Measurements from ENCODE around the gene TRIM44.

Gene TRIM44

GRCh38 chr11:35622070-35622469 lies 40.5 kb upstream of the TRIM44 start:
- no peak overlapping the region for H3K4me3 ChIP-seq (ENCODE audit: low read length)
- peaks cover 2% of the 10 kb centered on the region for H3K27me3 ChIP-seq (ENCODE audit: control insufficient read depth, insufficient read depth, low read length)
- no peak overlapping the region for H3K27ac ChIP-seq (ENCODE audit: low read depth, low read length)
- H3K4me1 ChIP-seq (ENCODE audit: control insufficient read depth, insufficient read depth, low read length) = peaks cover 8% of the 10 kb centered on the region
- no peaks in the 10 kb centered on the region for H3K36me3 ChIP-seq (ENCODE audit: control insufficient read depth, insufficient read depth, low read length)
- H3K9ac ChIP-seq (ENCODE audit: low read length) = no peak overlapping the region

GRCh38 chr11:35623621-35624168 lies 38.9 kb upstream of the TRIM44 start:
- H3K4me1 ChIP-seq (ENCODE audit: control insufficient read depth, insufficient read depth, low read length) = peaks cover 4% of the 10 kb centered on the region
- no peaks in the 10 kb centered on the region for H3K36me3 ChIP-seq (ENCODE audit: control insufficient read depth, insufficient read depth, low read length)
- no peak overlapping the region for H3K4me3 ChIP-seq (ENCODE audit: low read length)
- no peak overlapping the region for H3K27ac ChIP-seq (ENCODE audit: low read depth, low read length)
- no peak overlapping the region for H3K9ac ChIP-seq (ENCODE audit: low read length)
- peaks cover 2% of the 10 kb centered on the region for H3K27me3 ChIP-seq (ENCODE audit: control insufficient read depth, insufficient read depth, low read length)

GRCh38 chr11:35624316-35624715 lies 38.3 kb upstream of the TRIM44 start:
- Histone ChIP-seq H3K4me3 (ENCODE audit: low read length) (no peak overlapping the region), H3K4me1 (ENCODE audit: control insufficient read depth, insufficient read depth, low read length) (peaks cover under 1% of the 10 kb centered on the region), H3K9ac (ENCODE audit: low read length) (no peak overlapping the region), H3K27me3 (ENCODE audit: control insufficient read depth, insufficient read depth, low read length) (peaks cover 2% of the 10 kb centered on the region), H3K36me3 (ENCODE audit: control insufficient read depth, insufficient read depth, low read length) (no peaks in the 10 kb centered on the region), H3K27ac (ENCODE audit: low read depth, low read length) (no peak overlapping the region)

- no peaks in the 10 kb centered on the region for H3K36me3 ChIP-seq (ENCODE audit: control insufficient read depth, insufficient read depth, low read length)
- no peak overlapping the region for H3K4me3 ChIP-seq (ENCODE audit: low read length)
- peaks cover 1% of the 10 kb centered on the region for H3K27me3 ChIP-seq (ENCODE audit: control insufficient read depth, insufficient read depth, low read length)
- no peaks in the 10 kb centered on the region for H3K4me1 ChIP-seq (ENCODE audit: control insufficient read depth, insufficient read depth, low read length)
- H3K9ac ChIP-seq (ENCODE audit: low read length) = no peak overlapping the region
- no peak overlapping the region for H3K27ac ChIP-seq (ENCODE audit: low read depth, low read length)
Measured at GRCh38 chr11:35624781-35625180, 37.8 kb upstream of the TRIM44 start.

GRCh38 chr11:35626501-35626900 lies 36.1 kb upstream of the TRIM44 start:
- no peak overlapping the region for H3K9ac ChIP-seq (ENCODE audit: low read length)
- H3K4me3 ChIP-seq (ENCODE audit: low read length) = no peak overlapping the region
- H3K27me3 ChIP-seq (ENCODE audit: control insufficient read depth, insufficient read depth, low read length) = no peaks in the 10 kb centered on the region
- H3K4me1 ChIP-seq (ENCODE audit: control insufficient read depth, insufficient read depth, low read length) = no peaks in the 10 kb centered on the region
- H3K36me3 ChIP-seq (ENCODE audit: control insufficient read depth, insufficient read depth, low read length) = no peaks in the 10 kb centered on the region
- no peak overlapping the region for H3K27ac ChIP-seq (ENCODE audit: low read depth, low read length)

- H3K36me3 ChIP-seq (ENCODE audit: control insufficient read depth, insufficient read depth, low read length) = no peaks in the 10 kb centered on the region
- no peak overlapping the region for H3K9ac ChIP-seq (ENCODE audit: low read length)
- H3K27ac ChIP-seq (ENCODE audit: low read depth, low read length) = no peak overlapping the region
- no peak overlapping the region for H3K4me3 ChIP-seq (ENCODE audit: low read length)
- no peaks in the 10 kb centered on the region for H3K4me1 ChIP-seq (ENCODE audit: control insufficient read depth, insufficient read depth, low read length)
- H3K27me3 ChIP-seq (ENCODE audit: control insufficient read depth, insufficient read depth, low read length) = no peaks in the 10 kb centered on the region
Measured at GRCh38 chr11:35629511-35629910, 33.1 kb upstream of the TRIM44 start.

- Histone ChIP-seq H3K27ac (ENCODE audit: low read depth, low read length) (no peak overlapping the region), H3K27me3 (ENCODE audit: control insufficient read depth, insufficient read depth, low read length) (no peaks in the 10 kb centered on the region), H3K4me3 (ENCODE audit: low read length) (no peak overlapping the region), H3K36me3 (ENCODE audit: control insufficient read depth, insufficient read depth, low read length) (no peaks in the 10 kb centered on the region), H3K4me1 (ENCODE audit: control insufficient read depth, insufficient read depth, low read length) (no peaks in the 10 kb centered on the region), H3K9ac (ENCODE audit: low read length) (no peak overlapping the region)
Measured at GRCh38 chr11:35629914-35630313, 32.7 kb upstream of the TRIM44 start.

- no peak overlapping the region for H3K9ac ChIP-seq (ENCODE audit: low read length)
- no peaks in the 10 kb centered on the region for H3K36me3 ChIP-seq (ENCODE audit: control insufficient read depth, insufficient read depth, low read length)
- H3K4me3 ChIP-seq (ENCODE audit: low read length) = no peak overlapping the region
- no peak overlapping the region for H3K27ac ChIP-seq (ENCODE audit: low read depth, low read length)
- no peaks in the 10 kb centered on the region for H3K4me1 ChIP-seq (ENCODE audit: control insufficient read depth, insufficient read depth, low read length)
- no peaks in the 10 kb centered on the region for H3K27me3 ChIP-seq (ENCODE audit: control insufficient read depth, insufficient read depth, low read length)
Measured at GRCh38 chr11:35631891-35632290, 30.7 kb upstream of the TRIM44 start.

GRCh38 chr11:35632301-35632700 lies 30.3 kb upstream of the TRIM44 start:
- Histone ChIP-seq H3K27ac (ENCODE audit: low read depth, low read length) (no peak overlapping the region), H3K9ac (ENCODE audit: low read length) (no peak overlapping the region), H3K4me1 (ENCODE audit: control insufficient read depth, insufficient read depth, low read length) (no peaks in the 10 kb centered on the region), H3K4me3 (ENCODE audit: low read length) (no peak overlapping the region), H3K36me3 (ENCODE audit: control insufficient read depth, insufficient read depth, low read length) (no peaks in the 10 kb centered on the region), H3K27me3 (ENCODE audit: control insufficient read depth, insufficient read depth, low read length) (no peaks in the 10 kb centered on the region)

GRCh38 chr11:35633827-35634423 lies 28.6 kb upstream of the TRIM44 start:
- Histone ChIP-seq H3K27ac (ENCODE audit: low read depth, low read length) (no peak overlapping the region), H3K36me3 (ENCODE audit: control insufficient read depth, insufficient read depth, low read length) (no peaks in the 10 kb centered on the region), H3K9ac (ENCODE audit: low read length) (no peak overlapping the region), H3K27me3 (ENCODE audit: control insufficient read depth, insufficient read depth, low read length) (no peaks in the 10 kb centered on the region), H3K4me1 (ENCODE audit: control insufficient read depth, insufficient read depth, low read length) (no peaks in the 10 kb centered on the region), H3K4me3 (ENCODE audit: low read length) (no peak overlapping the region)

- Histone ChIP-seq H3K27ac (ENCODE audit: low read depth, low read length) (no peak overlapping the region), H3K4me3 (ENCODE audit: low read length) (no peak overlapping the region), H3K9ac (ENCODE audit: low read length) (no peak overlapping the region), H3K4me1 (ENCODE audit: control insufficient read depth, insufficient read depth, low read length) (no peaks in the 10 kb centered on the region), H3K36me3 (ENCODE audit: control insufficient read depth, insufficient read depth, low read length) (no peaks in the 10 kb centered on the region), H3K27me3 (ENCODE audit: control insufficient read depth, insufficient read depth, low read length) (no peaks in the 10 kb centered on the region)
Measured at GRCh38 chr11:35635933-35636332, 26.6 kb upstream of the TRIM44 start.

- Histone ChIP-seq H3K27ac (ENCODE audit: low read depth, low read length) (no peak overlapping the region), H3K4me1 (ENCODE audit: control insufficient read depth, insufficient read depth, low read length) (no peaks in the 10 kb centered on the region), H3K4me3 (ENCODE audit: low read length) (no peak overlapping the region), H3K27me3 (ENCODE audit: control insufficient read depth, insufficient read depth, low read length) (no peaks in the 10 kb centered on the region), H3K36me3 (ENCODE audit: control insufficient read depth, insufficient read depth, low read length) (no peaks in the 10 kb centered on the region), H3K9ac (ENCODE audit: low read length) (no peak overlapping the region)
Measured at GRCh38 chr11:35639591-35640179, 22.9 kb upstream of the TRIM44 start.
